Panc1 (cell line): Measurements from ENCODE around the gene MFAP3. TPM values are rescaled to one million over a fixed set of nuclear protein-coding genes. Genes with fewer than 3 reads are reported as not detected.

Experiments used
- ATAC-seq: fragments of 200-7000 bp; cut with Tn5 transposase; 2 replicates; pipeline ENCODE4 v1.9.1; 2020; ENCODE audit warnings: mild to moderate bottlenecking, moderate library complexity
- BruUV-seq: library from RNA; stranded (reverse); fragments of 400-500 nt; replicated peaks from 2 replicates; lab custom pipeline; 2021; lab: Mats Ljungman, UMichigan
- CTCF ChIA-PET: fragments of 300-600 bp; sonication (Branson Sonifier 250); formaldehyde crosslinking; loops from one replicate; lab custom pipeline; 2022; ENCODE audit warnings: antibody characterized with exemption; lab: Charles Lee
- POLR2A ChIA-PET: fragments of 300-600 bp; sonication (Branson Sonifier 250); formaldehyde crosslinking; loops from one replicate; lab custom pipeline; 2022; ENCODE audit warnings: antibody characterized with exemption; lab: Charles Lee
- DNase-seq: peaks from one replicate; pipeline ENCODE4 v3.0.0-alpha.2; 2010; ENCODE audit warnings: low read depth, low spot score
- H3K27ac ChIP-seq: 2 replicates; pipeline ENCODE4 v1.5.1; 2011; ENCODE audit warnings: mild to moderate bottlenecking, low read length, inconsistent platforms
- H3K27me3 ChIP-seq: fragments of 200-500 bp; sonication (Bioruptor generic); 2 replicates; pipeline ENCODE4 v1.6.0; 2014; ENCODE audit warnings: low read length, inconsistent platforms; ENCODE audit not compliant: control insufficient read depth, insufficient read depth
- H3K36me3 ChIP-seq: fragments of 200-500 bp; sonication (Bioruptor generic); 2 replicates; pipeline ENCODE4 v1.5.1; 2014; ENCODE audit warnings: inconsistent platforms, mild to moderate bottlenecking, low read length, moderate library complexity; ENCODE audit not compliant: control insufficient read depth, insufficient read depth
- H3K4me1 ChIP-seq: 2 replicates; pipeline ENCODE4 v1.5.1; 2011; ENCODE audit warnings: inconsistent platforms, mild to moderate bottlenecking, low read length, moderate library complexity; ENCODE audit not compliant: control insufficient read depth, insufficient read depth
- H3K4me3 ChIP-seq, 2 experiments: 2 replicates each; pipeline ENCODE4 v1.5.1; 2011 to 2012; ENCODE audit warnings: low read depth in 2 of 2, low read length in 2 of 2, mild to moderate bottlenecking in 2 of 2, inconsistent platforms in 1 of 2, moderate library complexity in 1 of 2
- H3K9me3 ChIP-seq: fragments of 200-500 bp; sonication (Bioruptor generic); 2 replicates; pipeline ENCODE4 v1.5.1; 2014; ENCODE audit warnings: low read depth, mild to moderate bottlenecking, inconsistent platforms, low read length, moderate library complexity; ENCODE audit not compliant: control insufficient read depth, insufficient read depth
- CTCF ChIP-seq: fragments of 450-650 bp; IDR thresholded peaks from 2 replicates; pipeline ENCODE4 v1.5.1; 2017; ENCODE audit warnings: mild to moderate bottlenecking
- POLR2AphosphoS5 ChIP-seq: IDR thresholded peaks from 2 replicates; pipeline ENCODE4 v1.6.1; 2012; ENCODE audit warnings: mild to moderate bottlenecking, low read depth, low read length, moderate library complexity
- REST ChIP-seq, 2 experiments: IDR thresholded peaks; 2 replicates each; pipeline ENCODE4 v1.6.1; 2011 to 2012; ENCODE audit warnings: low read depth in 2 of 2, control low read depth in 1 of 2, low read length in 1 of 2, mild to moderate bottlenecking in 1 of 2, moderate library complexity in 1 of 2; ENCODE audit not compliant: insufficient read depth in 1 of 2
- SIN3A ChIP-seq: IDR thresholded peaks from 2 replicates; pipeline ENCODE4 v1.6.1; 2012; ENCODE audit warnings: low read depth, mild to moderate bottlenecking, low read length, moderate library complexity, borderline replicate concordance; ENCODE audit not compliant: insufficient read depth
- TCF7L2 ChIP-seq: IDR thresholded peaks from 2 replicates; pipeline ENCODE4 v1.6.1; 2011; ENCODE audit warnings: mild to moderate bottlenecking, low read depth, low read length, inconsistent platforms
- in situ Hi-C: cut with HindIII; loops from 2 replicates; pipeline ENCODE4 v1.10.0; 2016; ENCODE audit warnings: low sequenced_read_pairs, low pct_unique_long_range_greater_than_20kb
- intact Hi-C: fragments of 100-400 bp; cut with micrococcal nuclease; formaldehyde crosslinking; loops from one replicate; pipeline ENCODE4 v1.10.0; 2022; ENCODE audit not compliant: unreplicated experiment
- total RNA-seq: library from RNA; stranded (reverse); gene quantifications from one replicate; pipeline ENCODE4 v1.2.1, GENCODE V29; 2021; ENCODE audit not compliant: unreplicated experiment

MFAP3 gene
- total RNA-seq, 1 experiment from 2014 or later: 24.2 TPM

DNA sequence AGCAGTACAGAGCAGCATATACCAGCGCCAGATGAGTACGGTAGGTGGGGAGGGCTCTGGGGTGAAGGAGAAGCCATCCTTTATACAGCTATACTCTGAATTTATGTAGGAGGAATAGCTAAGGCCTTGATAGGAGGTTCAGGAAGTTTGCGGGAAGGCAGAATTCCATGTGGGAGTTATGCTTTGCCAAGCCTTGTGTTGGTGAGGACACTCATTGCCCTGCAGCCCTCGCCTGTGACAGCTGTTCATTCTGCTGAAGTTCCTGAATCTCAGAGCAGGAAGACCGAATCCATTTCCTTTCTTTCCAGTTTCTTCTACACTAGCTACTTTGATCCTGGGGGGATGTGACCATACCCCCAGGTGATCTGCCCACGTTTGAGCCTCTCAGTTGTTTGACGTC, 7.7 kb downstream of the MFAP3 start:
- no peak for TF ChIP-seq SIN3A
- TF ChIP-seq CTCF: no peak
- TF ChIP-seq REST (IDR thresholded peaks at IDR 0.05; ENCODE audit: insufficient read depth in 1 of 2, low read depth in 2 of 2, low read length in 1 of 2): no peak
- no peak for TF ChIP-seq POLR2AphosphoS5
- no peak for TF ChIP-seq TCF7L2
- ChIA-PET CTCF (no interaction called here), POLR2A (no interaction called here)
- H3K36me3 ChIP-seq: peaks cover 3% of the 10 kb centered on the region; the same call in 1 of the 2 replicates
- BruUV-seq: no TSS peak
- DNase-seq: no peak
- H3K27me3 ChIP-seq: no peaks in the 10 kb centered on the region
- intact Hi-C loops (no loop called here), in situ Hi-C loops (no loop called here)
- H3K4me1 ChIP-seq: no peaks in the 10 kb centered on the region
- no peak for ATAC-seq
- H3K4me3 ChIP-seq: no peak overlapping the region
- H3K27ac ChIP-seq: no peak overlapping the region
- H3K9me3 ChIP-seq: no peaks in the 10 kb centered on the region

- intact Hi-C loops (no loop called here), in situ Hi-C loops (no loop called here)
- H3K27me3 ChIP-seq: no peaks in the 10 kb centered on the region
- peaks cover 3% of the 10 kb centered on the region; the same call in 1 of the 2 replicates for H3K36me3 ChIP-seq
- CTCF ChIA-PET: no interaction called here
- no peaks in the 10 kb centered on the region for H3K9me3 ChIP-seq
- BruUV-seq: no TSS peak
- no peak for TF ChIP-seq REST (IDR thresholded peaks at IDR 0.05; ENCODE audit: insufficient read depth in 1 of 2, low read depth in 2 of 2, low read length in 1 of 2)
- no peak for TF ChIP-seq SIN3A
- TF ChIP-seq CTCF: no peak
- no peak for TF ChIP-seq TCF7L2
- no peak for TF ChIP-seq POLR2AphosphoS5
- H3K4me1 ChIP-seq: no peaks in the 10 kb centered on the region
- no peak for DNase-seq
- H3K27ac ChIP-seq: no peak overlapping the region
- ATAC-seq: no peak
- POLR2A ChIA-PET: no interaction called here
- H3K4me3 ChIP-seq: no peak overlapping the region
These were observed 8.6 kb downstream of the MFAP3 start for GRCh38 chr5:154047324-154047723.
